Measurements from ENCODE around the gene CTDP1. TPM values are rescaled to one million over a fixed set of nuclear protein-coding genes. Genes with fewer than 3 reads are reported as not detected.

The CTDP1 gene
- total RNA-seq, 1 donor from 2014 or later, result 43.3 TPM

- no peak overlapping the region for H3K27ac Mint-ChIP-seq
- peaks cover 71% of the 10 kb centered on the region for H3K27me3 Mint-ChIP-seq (ENCODE audit: low read depth)
- no peak for DNase-seq (ENCODE audit: low spot score)
- intact Hi-C loops (cut with micrococcal nuclease), result loop anchor here (10.0 kb wide), 1 partner anchor 189 kb away; the partner anchor contains the start of gene TXNL4A
- no peaks in the 10 kb centered on the region for H3K9me3 Mint-ChIP-seq
- no peaks in the 10 kb centered on the region for H3K36me3 Mint-ChIP-seq (ENCODE audit: low read depth)
- H3K4me3 Mint-ChIP-seq (ENCODE audit: low read depth), result no peak overlapping the region
- peaks cover 14% of the 10 kb centered on the region for H3K4me1 Mint-ChIP-seq (ENCODE audit: low read depth)
Observed at GRCh38 chr18:79795446-79795845, 115.8 kb downstream of the CTDP1 start.

GRCh38 chr18:79796016-79796415 is 116.4 kb downstream of the CTDP1 start:
- intact Hi-C loops (cut with micrococcal nuclease), result loop anchor here (10.0 kb wide), 1 partner anchor 189 kb away; the partner anchor contains the start of gene TXNL4A
- Mint-ChIP-seq H3K27me3 (ENCODE audit: low read depth) (peaks cover 67% of the 10 kb centered on the region), H3K9me3 (no peaks in the 10 kb centered on the region), H3K4me3 (ENCODE audit: low read depth) (no peak overlapping the region), H3K4me1 (ENCODE audit: low read depth) (peaks cover 14% of the 10 kb centered on the region), H3K36me3 (ENCODE audit: low read depth) (no peaks in the 10 kb centered on the region), H3K27ac (no peak overlapping the region)
- DNase-seq (ENCODE audit: low spot score), result no peak

- Mint-ChIP-seq H3K9me3 (no peaks in the 10 kb centered on the region), H3K4me1 (ENCODE audit: low read depth) (peaks cover 6% of the 10 kb centered on the region), H3K27me3 (ENCODE audit: low read depth) (peaks cover 60% of the 10 kb centered on the region), H3K4me3 (ENCODE audit: low read depth) (peak overlapping the region; percentile 55), H3K27ac (no peak overlapping the region), H3K36me3 (ENCODE audit: low read depth) (no peaks in the 10 kb centered on the region)
- DNase-seq (ENCODE audit: low spot score), result no peak
- intact Hi-C loops (cut with micrococcal nuclease), result loop anchor here (10.0 kb wide), 1 partner anchor 188 kb away; the partner anchor contains the start of gene TXNL4A
Observed at GRCh38 chr18:79796531-79797405, 117.2 kb downstream of the CTDP1 start.

GRCh38 chr18:79797518-79798345 is 118.1 kb downstream of the CTDP1 start, which contains the start of gene KCNG2:
TSS of gene KCNG2 (plus strand) at chr18:79797938. CDS start at chr18:79863668, 65,730 bp downstream.
- H3K36me3 Mint-ChIP-seq (ENCODE audit: low read depth), result no peaks in the 10 kb centered on the region
- peak within 1 kb of the TSS; percentile 55 for H3K4me3 Mint-ChIP-seq (ENCODE audit: low read depth)
- H3K9me3 Mint-ChIP-seq, result no peaks in the 10 kb centered on the region
- intact Hi-C loops (cut with micrococcal nuclease), result loop anchor here (10.0 kb wide), 1 partner anchor 187 kb away; the partner anchor contains the start of gene TXNL4A
- no peak for DNase-seq (ENCODE audit: low spot score)
- peaks cover 51% of the 10 kb centered on the region for H3K27me3 Mint-ChIP-seq (ENCODE audit: low read depth)
- peaks cover 5% of the 10 kb centered on the region for H3K4me1 Mint-ChIP-seq (ENCODE audit: low read depth)
- H3K27ac Mint-ChIP-seq, result no peak within 1 kb of the TSS

- H3K4me1 Mint-ChIP-seq (ENCODE audit: low read depth), result peaks cover 5% of the 10 kb centered on the region
- intact Hi-C loops (cut with micrococcal nuclease), result loop anchor here (10.0 kb wide), 1 partner anchor 186 kb away; the partner anchor contains the start of gene TXNL4A
- no peaks in the 10 kb centered on the region for H3K36me3 Mint-ChIP-seq (ENCODE audit: low read depth)
- H3K27me3 Mint-ChIP-seq (ENCODE audit: low read depth), result peaks cover 49% of the 10 kb centered on the region
- no peak for DNase-seq (ENCODE audit: low spot score)
- no peak overlapping the region for H3K27ac Mint-ChIP-seq
- no peak overlapping the region for H3K4me3 Mint-ChIP-seq (ENCODE audit: low read depth)
- no peaks in the 10 kb centered on the region for H3K9me3 Mint-ChIP-seq
Observed at GRCh38 chr18:79798346-79798998, 118.9 kb downstream of the CTDP1 start.

- peaks cover 47% of the 10 kb centered on the region for H3K27me3 Mint-ChIP-seq (ENCODE audit: low read depth)
- H3K9me3 Mint-ChIP-seq, result no peaks in the 10 kb centered on the region
- H3K27ac Mint-ChIP-seq, result no peak overlapping the region
- no peaks in the 10 kb centered on the region for H3K36me3 Mint-ChIP-seq (ENCODE audit: low read depth)
- intact Hi-C loops (cut with micrococcal nuclease), result loop anchor here (10.0 kb wide), 1 partner anchor 186 kb away; the partner anchor contains the start of gene TXNL4A
- H3K4me3 Mint-ChIP-seq (ENCODE audit: low read depth), result no peak overlapping the region
- no peak for DNase-seq (ENCODE audit: low spot score)
- peaks cover 5% of the 10 kb centered on the region for H3K4me1 Mint-ChIP-seq (ENCODE audit: low read depth)
Observed at GRCh38 chr18:79798999-79799370, 119.4 kb downstream of the CTDP1 start.

GRCh38 chr18:79799619-79800370 is 120.2 kb downstream of the CTDP1 start:
- Mint-ChIP-seq H3K4me3 (ENCODE audit: low read depth) (no peak overlapping the region), H3K36me3 (ENCODE audit: low read depth) (no peaks in the 10 kb centered on the region), H3K27ac (no peak overlapping the region), H3K4me1 (ENCODE audit: low read depth) (peaks cover 5% of the 10 kb centered on the region), H3K9me3 (no peaks in the 10 kb centered on the region), H3K27me3 (ENCODE audit: low read depth) (peaks cover 42% of the 10 kb centered on the region)
- no peak for DNase-seq (ENCODE audit: low spot score)
- intact Hi-C loops (cut with micrococcal nuclease), result loop anchor here (10.0 kb wide), 1 partner anchor 185 kb away; the partner anchor contains the start of gene TXNL4A

- Mint-ChIP-seq H3K27me3 (ENCODE audit: low read depth) (peaks cover 36% of the 10 kb centered on the region), H3K4me1 (ENCODE audit: low read depth) (peaks cover 5% of the 10 kb centered on the region), H3K4me3 (ENCODE audit: low read depth) (no peak overlapping the region), H3K36me3 (ENCODE audit: low read depth) (no peaks in the 10 kb centered on the region), H3K9me3 (no peaks in the 10 kb centered on the region), H3K27ac (no peak overlapping the region)
- DNase-seq (ENCODE audit: low spot score), result no peak
- intact Hi-C loops (cut with micrococcal nuclease), result no loop called here
Observed at GRCh38 chr18:79800371-79801180, 121.0 kb downstream of the CTDP1 start.

GRCh38 chr18:79801217-79801616 is 121.6 kb downstream of the CTDP1 start:
- no peak overlapping the region for H3K4me3 Mint-ChIP-seq (ENCODE audit: low read depth)
- DNase-seq (ENCODE audit: low spot score), result no peak
- H3K4me1 Mint-ChIP-seq (ENCODE audit: low read depth), result peaks cover 5% of the 10 kb centered on the region
- H3K36me3 Mint-ChIP-seq (ENCODE audit: low read depth), result no peaks in the 10 kb centered on the region
- peaks cover 31% of the 10 kb centered on the region for H3K27me3 Mint-ChIP-seq (ENCODE audit: low read depth)
- intact Hi-C loops (cut with micrococcal nuclease), result no loop called here
- H3K9me3 Mint-ChIP-seq, result no peaks in the 10 kb centered on the region
- no peak overlapping the region for H3K27ac Mint-ChIP-seq

GRCh38 chr18:79801641-79802040 is 122.0 kb downstream of the CTDP1 start:
- no peaks in the 10 kb centered on the region for H3K9me3 Mint-ChIP-seq
- no peak for DNase-seq (ENCODE audit: low spot score)
- peaks cover 27% of the 10 kb centered on the region for H3K27me3 Mint-ChIP-seq (ENCODE audit: low read depth)
- peaks cover 5% of the 10 kb centered on the region for H3K4me1 Mint-ChIP-seq (ENCODE audit: low read depth)
- H3K36me3 Mint-ChIP-seq (ENCODE audit: low read depth), result no peaks in the 10 kb centered on the region
- no peak overlapping the region for H3K27ac Mint-ChIP-seq
- intact Hi-C loops (cut with micrococcal nuclease), result no loop called here
- no peak overlapping the region for H3K4me3 Mint-ChIP-seq (ENCODE audit: low read depth)

- Mint-ChIP-seq H3K27ac (no peak overlapping the region), H3K4me3 (ENCODE audit: low read depth) (no peak overlapping the region), H3K36me3 (ENCODE audit: low read depth) (no peaks in the 10 kb centered on the region), H3K9me3 (no peaks in the 10 kb centered on the region), H3K27me3 (ENCODE audit: low read depth) (peaks cover 21% of the 10 kb centered on the region), H3K4me1 (ENCODE audit: low read depth) (peaks cover 3% of the 10 kb centered on the region)
- intact Hi-C loops (cut with micrococcal nuclease), result no loop called here
- DNase-seq (ENCODE audit: low spot score), result no peak
Observed at GRCh38 chr18:79802298-79802697, 122.7 kb downstream of the CTDP1 start.
